HS-27A (cell line): ENCODE measurements around the gene ASGR1.
"Not testable (repeated sequence)": the region's sequence is repeated elsewhere in the genome, so short reads cannot be mapped to it uniquely, and the experiment has no call there.

Experiments
- DNase-seq: peaks from one replicate; pipeline ENCODE4 v3.0.0-alpha.2; 2012; ENCODE audit warnings: low read depth, missing footprints

ASGR1 gene

GRCh38 chr17:7159571-7159970, 19.6 kb downstream of the ASGR1 start:
- not testable (repeated sequence) for DNase-seq

DNA sequence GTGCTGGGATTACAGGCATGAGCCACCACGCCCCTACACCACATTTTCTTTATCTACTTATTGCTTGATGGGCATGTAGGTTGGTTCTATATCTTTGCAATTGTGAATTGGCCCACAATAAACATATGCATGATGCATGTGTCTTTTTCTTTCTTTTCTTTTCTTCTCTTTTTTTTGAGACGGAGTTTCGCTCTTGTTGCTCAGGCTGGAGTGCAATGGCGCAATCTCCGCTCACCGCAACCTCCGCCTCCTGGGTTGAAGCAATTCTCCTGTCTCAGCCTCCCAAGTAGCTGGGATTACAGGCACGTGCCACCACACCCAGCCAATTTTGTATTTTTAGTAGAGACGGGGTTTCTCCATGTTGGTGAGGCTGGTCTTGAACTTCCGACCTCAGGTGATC, 20.7 kb downstream of the ASGR1 start:
- DNase-seq = not testable (repeated sequence)

GRCh38 chr17:7156342-7156940, 22.7 kb downstream of the ASGR1 start:
- DNase-seq = no peak

DNA sequence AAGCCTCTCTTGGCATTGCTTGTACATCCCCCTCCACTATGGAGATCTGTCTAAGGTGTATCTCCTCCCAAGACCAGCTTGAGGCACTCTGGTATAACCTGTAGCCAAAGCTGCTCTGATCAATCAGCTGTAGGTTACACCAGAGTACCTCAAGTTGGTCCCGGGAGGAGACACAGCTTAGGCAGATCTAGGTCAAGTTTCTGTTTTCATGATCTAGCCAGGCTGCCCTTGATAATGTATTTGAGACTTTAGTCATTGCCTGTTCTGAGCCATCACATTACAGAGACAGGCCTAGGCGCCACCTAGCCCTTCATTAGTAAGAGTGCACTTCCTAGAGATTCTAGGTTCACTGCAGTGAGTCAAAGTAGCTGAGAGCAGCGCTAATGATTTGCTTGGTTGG, 31.4 kb downstream of the ASGR1 start:
- no peak for DNase-seq

DNA sequence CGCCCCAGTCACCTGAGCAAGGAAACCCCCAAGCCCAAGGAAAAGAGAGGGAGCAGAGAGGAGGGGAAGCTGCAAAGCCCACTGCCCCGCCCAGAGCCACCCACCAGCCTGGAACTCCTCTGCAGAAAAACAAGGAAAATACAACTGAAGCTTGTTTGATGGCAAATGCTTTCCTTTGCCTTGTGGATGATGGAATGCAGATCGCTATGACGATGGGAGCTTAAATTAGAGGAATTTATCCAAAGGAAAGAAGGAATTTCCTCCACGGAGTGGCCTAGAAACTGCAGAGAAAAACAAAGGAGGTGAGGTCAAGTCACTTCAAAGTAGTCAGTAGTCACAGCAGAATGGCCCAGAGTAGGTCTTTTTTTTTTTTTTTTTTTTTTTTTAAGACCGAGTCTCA, 33.1 kb downstream of the ASGR1 start:
- DNase-seq = no peak

DNA sequence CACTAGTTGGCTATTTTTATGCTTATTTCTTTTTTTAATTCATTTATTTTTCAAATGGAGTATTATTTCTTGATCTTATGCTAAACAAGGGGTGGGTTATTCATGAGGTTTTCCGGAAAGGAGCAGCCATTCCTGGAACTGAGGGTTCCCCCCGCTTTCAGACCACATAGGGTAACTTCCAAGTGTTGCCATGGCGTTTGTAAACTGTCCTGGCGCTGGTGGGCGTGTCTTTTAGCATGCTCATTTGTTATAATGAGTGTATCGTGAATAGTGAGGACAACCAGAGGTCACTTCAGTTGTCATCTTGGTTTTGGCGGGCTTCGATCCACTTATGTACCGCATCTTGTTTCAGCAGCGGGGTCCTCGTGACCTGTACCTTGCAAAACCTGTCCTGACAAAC, 35.0 kb downstream of the ASGR1 start:
- DNase-seq = no peak

DNA sequence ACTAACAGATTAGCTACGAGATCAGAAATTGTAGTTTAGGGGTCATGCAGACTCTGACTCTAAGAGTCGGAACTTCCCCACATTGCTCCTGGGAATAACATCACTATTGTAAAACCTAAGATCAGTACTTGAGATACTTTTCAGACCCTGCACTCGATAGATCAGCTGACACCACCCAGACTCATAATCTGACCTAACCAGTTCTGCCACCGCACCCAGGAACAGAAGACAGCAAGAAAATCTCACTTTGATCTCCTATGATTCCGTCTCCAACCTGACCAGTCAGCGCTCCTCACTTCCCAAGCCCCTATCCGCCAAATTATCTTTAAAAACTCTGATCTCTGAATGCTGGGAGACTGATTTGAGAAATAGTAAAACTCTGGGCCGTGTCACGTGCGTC, 37.3 kb downstream of the ASGR1 start:
- no peak for DNase-seq

GRCh38 chr17:7139400-7139799, 39.8 kb downstream of the ASGR1 start:
- DNase-seq = no peak

DNA sequence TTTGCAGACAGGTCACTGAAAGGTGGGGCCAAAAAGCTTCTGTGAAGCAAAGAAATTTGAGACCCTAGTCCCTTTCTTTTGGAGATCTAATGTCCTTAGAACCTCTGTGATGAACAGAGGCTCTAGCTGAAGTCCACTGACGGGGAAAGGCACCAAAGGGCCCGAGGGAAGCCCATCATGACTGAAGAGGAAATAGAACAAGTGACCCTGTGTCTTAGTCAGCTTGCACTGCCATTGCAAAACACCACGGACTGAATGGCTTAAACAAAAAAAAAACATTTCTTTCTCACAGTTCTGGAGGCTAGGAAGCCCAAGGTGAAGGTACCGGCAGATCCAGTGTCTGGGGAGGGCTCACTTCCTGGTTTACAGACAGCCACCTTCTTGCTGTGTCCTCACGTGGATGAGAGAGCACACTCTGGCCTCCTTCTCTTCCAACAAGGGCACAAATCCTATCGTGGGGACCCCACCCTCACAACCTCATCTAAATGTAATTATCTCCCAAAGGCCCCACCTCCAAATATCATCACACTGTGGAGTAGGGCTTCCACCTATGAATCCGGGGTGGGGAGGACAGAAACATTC, 40.3 kb downstream of the ASGR1 start:
- no peak for DNase-seq

GRCh38 chr17:7137171-7137943, 41.8 kb downstream of the ASGR1 start:
- DNase-seq = no peak

DNA sequence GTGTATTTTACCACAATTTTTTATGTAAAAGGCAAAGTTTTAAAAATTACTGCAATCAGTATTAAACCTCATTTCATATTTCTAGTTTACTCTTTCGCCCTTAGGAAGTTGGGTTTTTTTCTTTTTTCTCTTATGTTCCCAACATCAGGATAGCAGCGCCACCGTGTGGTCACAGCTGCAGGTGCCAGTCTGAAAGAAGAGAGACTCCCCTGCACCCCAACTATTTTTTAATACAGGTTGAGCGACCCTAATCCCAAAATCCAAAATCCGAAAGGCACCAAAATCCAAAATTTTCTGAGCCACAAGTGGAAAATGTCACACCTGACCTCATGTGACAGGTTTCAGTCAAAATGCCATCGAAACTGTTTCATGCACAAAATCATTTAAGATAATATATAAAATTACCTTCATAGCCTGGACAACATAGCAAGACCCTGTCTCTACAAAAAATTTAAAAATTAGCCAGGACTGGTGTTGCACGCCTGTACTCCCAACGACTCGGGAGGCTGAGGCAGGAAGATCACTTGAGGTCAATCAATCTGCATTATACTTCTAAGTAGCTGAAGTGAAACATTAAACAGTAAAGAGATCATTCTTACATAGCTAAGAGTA, 42.8 kb downstream of the ASGR1 start:
- DNase-seq = peak; percentile 3

GRCh38 chr17:7133916-7134315, 45.3 kb downstream of the ASGR1 start:
- DNase-seq = no peak

DNA sequence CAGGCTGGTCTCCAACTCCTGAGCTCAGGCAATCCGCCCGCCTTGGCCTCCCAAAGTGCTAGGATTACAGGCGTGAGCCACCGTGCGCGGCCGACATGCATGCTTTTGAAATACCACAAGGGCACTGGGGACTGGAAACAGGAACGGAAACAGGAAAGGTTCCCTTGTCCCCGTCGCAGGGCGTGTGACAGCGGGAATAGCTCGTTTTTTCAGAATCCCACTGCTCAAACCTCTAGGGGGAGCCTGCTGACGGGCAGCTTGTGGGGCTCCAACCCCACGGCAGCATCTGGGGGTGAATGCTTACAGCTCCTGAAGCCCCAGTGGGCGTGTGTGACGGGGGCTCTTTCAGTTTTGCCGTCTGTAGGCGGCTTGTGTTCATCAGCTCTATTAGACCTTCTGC, 45.7 kb downstream of the ASGR1 start:
- no peak for DNase-seq

DNA sequence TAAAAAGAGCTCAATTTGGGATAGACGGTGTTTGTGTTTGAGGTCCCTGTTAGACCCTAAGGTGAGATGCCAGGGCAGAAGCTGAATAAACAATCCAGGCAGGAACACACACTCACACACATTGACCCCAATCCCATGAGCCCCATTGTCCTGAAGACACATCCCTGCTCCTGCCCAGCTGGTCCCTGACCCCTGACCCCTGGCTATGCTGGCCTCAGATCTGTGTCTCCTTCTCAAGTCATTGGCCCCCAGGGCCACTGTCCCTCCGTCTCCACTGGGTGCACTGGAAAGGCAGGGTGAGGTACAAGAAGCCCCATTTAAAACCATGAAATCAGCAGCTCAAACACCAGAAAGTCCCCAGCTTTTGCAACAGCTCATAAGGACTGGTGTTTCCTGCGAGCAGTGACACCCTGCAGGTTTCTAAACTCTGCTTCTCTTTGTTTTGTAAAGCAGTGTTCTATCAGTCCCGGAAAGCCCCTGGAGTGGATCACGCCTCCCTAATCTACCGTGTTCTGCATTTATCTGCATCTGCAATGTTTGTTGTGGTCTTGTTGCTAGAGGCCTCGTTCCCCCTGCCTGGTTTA, 46.6 kb downstream of the ASGR1 start:
- no peak for DNase-seq

DNA sequence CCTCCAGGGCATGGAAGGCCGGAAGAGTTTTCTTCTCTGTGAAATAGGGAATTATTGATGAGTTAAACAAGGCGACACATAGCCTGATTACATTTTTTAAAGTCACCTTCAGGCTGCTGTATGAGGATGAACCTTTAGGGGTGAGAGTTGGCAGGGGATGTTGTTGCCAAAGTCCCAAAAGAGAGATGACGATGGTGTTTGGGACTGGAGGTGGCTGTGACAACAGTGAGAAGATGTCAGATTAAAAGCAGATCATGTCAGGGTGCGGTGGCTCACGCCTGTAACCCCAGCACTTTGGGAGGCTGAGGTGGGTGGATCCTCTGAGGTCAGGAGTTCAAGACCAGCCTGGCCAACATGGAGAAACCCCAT, 47.8 kb downstream of the ASGR1 start:
- DNase-seq = no peak

- DNase-seq = no peak
These were observed 48.3 kb downstream of the ASGR1 start for GRCh38 chr17:7130621-7131422.

DNA sequence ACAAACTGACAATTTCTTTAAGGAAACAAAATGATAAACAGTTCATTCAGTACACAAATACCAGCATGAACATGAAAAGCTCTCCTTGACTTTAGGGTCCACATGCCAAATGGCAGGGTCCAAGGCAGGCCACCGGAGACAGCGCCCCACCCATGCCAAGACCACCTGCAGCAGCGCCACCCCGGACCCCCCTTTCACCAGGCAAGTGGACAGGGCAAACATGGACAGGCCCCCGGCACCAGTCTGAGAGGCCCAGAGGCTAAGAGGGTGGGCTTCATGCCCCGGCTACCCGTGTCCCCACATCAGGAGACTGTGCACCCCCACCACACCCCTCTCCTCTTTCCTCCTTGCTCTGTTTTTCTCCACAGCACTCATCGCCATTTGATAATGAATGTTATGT, 49.9 kb downstream of the ASGR1 start:
- no peak for DNase-seq

DNA sequence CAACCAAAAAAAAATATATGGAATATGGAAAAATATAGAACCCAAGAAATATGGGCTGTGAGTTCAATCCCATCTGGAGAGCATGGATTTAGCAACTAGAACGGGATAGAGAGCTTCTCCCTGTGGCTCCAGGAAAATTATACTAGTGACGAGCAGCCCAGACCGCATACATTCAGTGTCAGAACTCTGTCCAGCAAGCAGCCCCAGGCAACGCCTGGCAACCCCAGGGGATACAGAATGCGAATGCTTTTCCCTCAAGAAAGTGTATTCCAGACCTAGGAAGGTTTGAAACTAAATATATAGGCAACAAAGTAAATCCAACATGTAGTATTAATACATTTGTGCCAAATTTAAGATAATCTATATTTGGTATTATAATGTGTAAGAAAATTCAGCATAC, 51.0 kb downstream of the ASGR1 start:
- DNase-seq = no peak

- not testable (repeated sequence) for DNase-seq
These were observed 51.7 kb downstream of the ASGR1 start for GRCh38 chr17:7127501-7127900.

DNA sequence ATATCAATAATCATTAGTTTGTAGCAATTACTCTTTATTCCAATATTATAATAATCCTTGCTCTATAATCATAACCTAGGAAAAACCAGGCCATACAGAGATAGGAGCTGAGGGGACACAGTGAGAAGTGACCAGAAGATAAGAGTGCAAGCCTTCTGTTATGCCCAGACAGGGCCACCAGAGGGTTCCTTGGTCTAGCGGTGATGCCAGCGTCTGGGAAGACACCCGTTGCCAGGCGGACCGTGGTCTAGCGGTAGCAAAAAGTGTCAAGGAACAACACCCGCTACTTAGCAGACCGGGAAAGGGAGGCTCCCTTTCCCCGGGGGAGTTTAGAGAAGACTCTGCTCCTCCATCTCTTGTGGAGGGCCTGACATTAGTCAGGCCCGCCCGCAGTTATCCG, 52.8 kb downstream of the ASGR1 start:
- DNase-seq = not testable (repeated sequence)

DNA sequence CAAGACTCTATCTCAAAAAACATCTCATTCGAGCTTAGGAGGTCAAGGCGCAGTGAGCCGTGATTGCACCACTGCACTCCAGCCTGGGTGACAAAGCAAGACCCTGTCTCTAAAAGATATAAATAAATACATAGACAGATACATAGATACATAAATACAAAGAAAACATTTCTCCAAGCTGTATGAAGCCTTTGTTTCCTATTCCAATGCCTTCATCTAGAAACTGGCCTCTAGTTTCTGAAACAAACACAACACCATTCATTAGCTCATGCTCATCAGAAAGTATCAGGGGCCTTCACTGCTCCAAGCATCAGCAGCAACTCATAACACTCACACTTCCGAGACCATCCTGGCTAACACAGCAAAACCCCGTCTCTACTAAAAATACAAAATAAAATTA, 54.2 kb downstream of the ASGR1 start:
- no peak for DNase-seq

- no peak for DNase-seq
These were observed 55.3 kb downstream of the ASGR1 start for GRCh38 chr17:7123844-7124243.
